OCI-LY1 (cell line): Measurements from ENCODE around the gene ACTRT2.

Experiments
- H2AFZ ChIP-seq: fragments of 200-600 bp; sonication (generic), shearing (Covaris generic); 2 replicates; pipeline ENCODE4 v1.6.0; 2014; ENCODE audit warnings: antibody characterized with exemption, mild to moderate bottlenecking, low read length
- H3F3A ChIP-seq: fragments of 200-600 bp; sonication (generic), shearing (Covaris generic); 2 replicates; pipeline ENCODE4 v1.6.0; 2014; ENCODE audit warnings: mild to moderate bottlenecking, antibody characterized with exemption, low read length, moderate library complexity; ENCODE audit not compliant: insufficient read depth
- H3K27ac ChIP-seq: fragments of 200-600 bp; sonication (generic); 2 replicates; pipeline ENCODE4 v1.5.1; 2014; ENCODE audit warnings: low read length, mixed run types, mild to moderate bottlenecking, low read depth; ENCODE audit not compliant: poor library complexity, severe bottlenecking
- H3K27me3 ChIP-seq: fragments of 200-600 bp; sonication (generic); 2 replicates; pipeline ENCODE4 v1.6.0; 2014; ENCODE audit warnings: antibody characterized with exemption, mild to moderate bottlenecking, low read length, moderate library complexity; ENCODE audit not compliant: insufficient read depth
- H3K36me3 ChIP-seq: fragments of 200-600 bp; sonication (generic); 2 replicates; pipeline ENCODE4 v1.6.1; 2014; ENCODE audit warnings: mild to moderate bottlenecking, antibody characterized with exemption, low read length, moderate library complexity, mixed read lengths; ENCODE audit not compliant: insufficient read depth
- H3K4me1 ChIP-seq: fragments of 200-600 bp; sonication (generic); 2 replicates; pipeline ENCODE4 v1.5.1; 2014; ENCODE audit warnings: mild to moderate bottlenecking, low read length, moderate library complexity; ENCODE audit not compliant: insufficient read depth, severe bottlenecking
- H3K4me2 ChIP-seq: fragments of 200-600 bp; sonication (generic), shearing (Covaris generic); 2 replicates; pipeline ENCODE4 v1.6.1; 2014; ENCODE audit warnings: low read length
- H3K4me3 ChIP-seq: fragments of 200-600 bp; sonication (generic); 2 replicates; pipeline ENCODE4 v1.5.1; 2014; ENCODE audit warnings: low read length, low read depth, mild to moderate bottlenecking, mixed read lengths; ENCODE audit not compliant: poor library complexity, severe bottlenecking
- H3K79me2 ChIP-seq: fragments of 200-600 bp; shearing (Covaris generic); 2 replicates; pipeline ENCODE4 v1.6.1; 2016; ENCODE audit warnings: mixed run types, low read length, mixed read lengths; ENCODE audit not compliant: insufficient read depth
- H3K9ac ChIP-seq: fragments of 200-600 bp; sonication (generic), shearing (Covaris generic); 2 replicates; pipeline ENCODE4 v1.6.1; 2014; ENCODE audit warnings: mild to moderate bottlenecking, low read length, mixed read lengths
- H3K9me2 ChIP-seq: fragments of 200-600 bp; sonication (generic), shearing (Covaris generic); 2 replicates; pipeline ENCODE4 v1.6.1; 2014; ENCODE audit warnings: low read depth, mild to moderate bottlenecking, low read length, mixed read lengths
- H3K9me3 ChIP-seq: fragments of 200-600 bp; shearing (Covaris generic); 2 replicates; pipeline ENCODE4 v1.6.1; 2014; ENCODE audit warnings: low read length, mixed read lengths
- H4K20me1 ChIP-seq: fragments of 200-600 bp; sonication (generic), shearing (Covaris generic); 2 replicates; pipeline ENCODE4 v1.6.0; 2016; ENCODE audit warnings: mild to moderate bottlenecking, low read length; ENCODE audit not compliant: insufficient read depth
- EZH2 ChIP-seq: fragments of 200-600 bp; sonication (generic), shearing (Covaris generic); IDR thresholded peaks from 2 replicates; pipeline ENCODE4 v1.8.0; 2017; ENCODE audit warnings: borderline replicate concordance, mixed run types, mild to moderate bottlenecking, antibody characterized with exemption, low read length, moderate library complexity, mixed read lengths
- TF ChIP-seq, protein P1 (sequence below): fragments of 200-600 bp; sonication (generic), shearing (Covaris generic); IDR thresholded peaks from 2 replicates; pipeline ENCODE4 v1.5.1; 2017; ENCODE audit warnings: mild to moderate bottlenecking, antibody characterized with exemption, low read length, moderate library complexity, mixed read lengths

ACTRT2 gene

DNA sequence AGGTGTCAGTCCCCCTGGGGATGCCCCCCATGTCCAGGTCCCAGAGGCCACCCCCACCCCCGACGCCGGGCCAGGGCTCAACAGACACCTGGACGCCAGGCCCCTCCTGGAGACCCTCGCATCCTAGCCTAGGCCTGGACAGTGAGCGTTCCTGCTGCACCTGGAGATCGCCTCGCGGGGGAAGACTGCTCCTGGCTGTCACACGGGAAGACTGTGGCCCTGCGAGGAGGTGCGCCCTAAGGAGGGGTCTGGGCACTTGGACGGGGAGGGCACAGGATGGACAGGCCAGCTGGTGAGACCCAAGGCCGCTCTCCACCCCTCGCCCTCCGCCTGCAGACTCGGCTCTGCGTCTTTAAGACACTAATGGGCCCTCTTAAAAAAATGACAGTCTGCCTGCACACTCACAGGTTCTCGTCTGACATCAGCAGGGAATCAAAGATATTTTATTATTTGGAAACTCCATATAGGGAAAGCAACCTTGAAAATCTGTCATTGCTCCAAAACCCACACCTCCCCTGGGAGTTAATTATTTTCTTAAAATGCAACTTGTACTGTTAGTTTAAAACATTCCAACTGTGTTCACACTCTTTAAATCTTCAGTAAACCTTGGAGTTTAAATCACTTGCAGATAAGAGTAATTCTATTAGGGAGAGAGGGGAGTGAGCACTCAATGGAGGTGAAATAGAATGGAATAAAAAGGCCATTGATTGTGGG is 45.6 kb upstream of the ACTRT2 start:
- Histone ChIP-seq H3K9me2 (no peaks in the 10 kb centered on the region), H3K36me3 (no peaks in the 10 kb centered on the region), H4K20me1 (no peaks in the 10 kb centered on the region), H3K9ac (no peak overlapping the region), H3K4me3 (no peak overlapping the region), H3K79me2 (no peaks in the 10 kb centered on the region), H3K4me2 (no peak overlapping the region), H2AFZ (no peak overlapping the region), H3F3A (no peaks in the 10 kb centered on the region), H3K27me3 (no peaks in the 10 kb centered on the region), H3K27ac (no peak overlapping the region), H3K9me3 (no peaks in the 10 kb centered on the region), H3K4me1 (no peaks in the 10 kb centered on the region)
- TF ChIP-seq EZH2 = no peak
- TF ChIP-seq, protein P1, sequence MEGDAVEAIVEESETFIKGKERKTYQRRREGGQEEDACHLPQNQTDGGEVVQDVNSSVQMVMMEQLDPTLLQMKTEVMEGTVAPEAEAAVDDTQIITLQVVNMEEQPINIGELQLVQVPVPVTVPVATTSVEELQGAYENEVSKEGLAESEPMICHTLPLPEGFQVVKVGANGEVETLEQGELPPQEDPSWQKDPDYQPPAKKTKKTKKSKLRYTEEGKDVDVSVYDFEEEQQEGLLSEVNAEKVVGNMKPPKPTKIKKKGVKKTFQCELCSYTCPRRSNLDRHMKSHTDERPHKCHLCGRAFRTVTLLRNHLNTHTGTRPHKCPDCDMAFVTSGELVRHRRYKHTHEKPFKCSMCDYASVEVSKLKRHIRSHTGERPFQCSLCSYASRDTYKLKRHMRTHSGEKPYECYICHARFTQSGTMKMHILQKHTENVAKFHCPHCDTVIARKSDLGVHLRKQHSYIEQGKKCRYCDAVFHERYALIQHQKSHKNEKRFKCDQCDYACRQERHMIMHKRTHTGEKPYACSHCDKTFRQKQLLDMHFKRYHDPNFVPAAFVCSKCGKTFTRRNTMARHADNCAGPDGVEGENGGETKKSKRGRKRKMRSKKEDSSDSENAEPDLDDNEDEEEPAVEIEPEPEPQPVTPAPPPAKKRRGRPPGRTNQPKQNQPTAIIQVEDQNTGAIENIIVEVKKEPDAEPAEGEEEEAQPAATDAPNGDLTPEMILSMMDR = no peak

DNA sequence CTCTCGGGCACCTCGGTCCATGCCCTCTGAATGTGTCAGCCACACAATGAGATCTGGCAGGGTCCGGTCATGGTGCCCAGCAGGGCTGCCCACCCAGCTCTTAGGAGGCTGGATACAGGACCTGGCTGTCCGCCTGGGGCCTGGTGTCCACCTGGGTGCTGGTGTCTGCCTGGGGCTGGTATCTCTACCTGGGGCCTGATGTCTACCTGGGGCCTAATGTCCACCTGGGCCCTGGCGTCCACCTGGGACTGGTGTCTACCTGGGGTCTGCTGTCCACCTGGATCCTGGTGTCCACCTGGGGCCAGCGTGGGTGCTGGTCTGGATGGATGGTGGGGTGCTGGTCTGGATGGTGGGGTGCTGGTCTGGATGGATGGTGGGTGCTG is 45.1 kb upstream of the ACTRT2 start:
- Histone ChIP-seq H3K27me3 (no peaks in the 10 kb centered on the region), H3K4me2 (no peak overlapping the region)
- TF ChIP-seq, protein P1 = no peak
- TF ChIP-seq EZH2 = no peak

DNA sequence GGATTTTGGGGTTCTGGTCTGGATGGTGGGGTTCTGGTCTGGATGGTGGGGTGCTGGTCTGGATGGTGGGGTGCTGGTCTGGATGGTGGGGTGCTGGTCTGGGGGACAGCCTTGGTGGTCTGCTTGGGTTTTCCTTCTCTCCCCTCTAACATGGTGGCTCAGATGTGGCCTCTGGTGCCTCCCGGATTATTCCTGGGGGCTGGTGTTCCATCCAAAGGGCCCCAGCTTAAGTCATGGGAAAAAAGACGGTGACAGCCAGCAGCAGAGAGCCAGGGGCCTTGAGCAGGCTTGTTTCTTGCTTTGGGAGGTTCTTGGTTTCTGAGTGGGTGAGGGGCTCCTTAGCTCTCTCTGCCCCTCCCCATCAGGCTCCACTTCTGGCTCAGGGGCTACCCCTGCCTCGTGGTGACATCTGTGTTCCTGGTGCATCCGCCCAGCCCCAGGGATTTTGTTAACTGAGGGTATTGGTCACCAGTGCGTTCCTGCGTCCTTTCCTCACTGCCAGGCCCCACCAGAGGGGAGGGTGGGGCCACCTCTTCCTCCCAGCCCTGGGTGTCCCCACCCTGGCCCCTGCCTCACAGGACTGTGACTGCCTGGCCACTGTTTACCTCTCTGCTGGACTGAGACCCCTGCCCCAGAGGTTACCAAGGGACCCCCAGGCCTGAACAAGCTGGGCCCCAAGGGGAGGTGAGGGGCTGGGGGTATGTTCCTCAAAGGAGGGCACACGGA is 43.2 kb upstream of the ACTRT2 start:
- H4K20me1 ChIP-seq = no peaks in the 10 kb centered on the region
- H3K36me3 ChIP-seq = no peaks in the 10 kb centered on the region
- no peak overlapping the region for H3K9ac ChIP-seq
- H3F3A ChIP-seq = no peaks in the 10 kb centered on the region
- H3K9me2 ChIP-seq = no peaks in the 10 kb centered on the region
- no peaks in the 10 kb centered on the region for H3K4me1 ChIP-seq
- H3K4me3 ChIP-seq = no peak overlapping the region
- H2AFZ ChIP-seq = no peak overlapping the region
- no peak overlapping the region for H3K27ac ChIP-seq
- H3K9me3 ChIP-seq = no peaks in the 10 kb centered on the region
- TF ChIP-seq, protein P1 = no peak
- TF ChIP-seq EZH2 = no peak
- no peaks in the 10 kb centered on the region for H3K79me2 ChIP-seq
- H3K4me2 ChIP-seq = no peak overlapping the region
- no peaks in the 10 kb centered on the region for H3K27me3 ChIP-seq

More for the DNA sequence above, 45.1 kb upstream of the ACTRT2 start:
- Histone ChIP-seq H3K9me3 (no peaks in the 10 kb centered on the region), H2AFZ (no peak overlapping the region), H3K9me2 (no peaks in the 10 kb centered on the region), H3K79me2 (no peaks in the 10 kb centered on the region), H3K9ac (no peak overlapping the region), H3K36me3 (no peaks in the 10 kb centered on the region), H4K20me1 (no peaks in the 10 kb centered on the region), H3K4me3 (no peak overlapping the region), H3K27ac (no peak overlapping the region), H3F3A (no peaks in the 10 kb centered on the region), H3K4me1 (no peaks in the 10 kb centered on the region)
